Endometrial microvascular endothelial cells (primary cell): ENCODE measurements around the gene FAM76B. TPM values are rescaled to one million over a fixed set of nuclear protein-coding genes. Genes with fewer than 3 reads are reported as not detected.
"Not testable (repeated sequence)": the region's sequence is repeated elsewhere in the genome, so short reads cannot be mapped to it uniquely, and the experiment has no call there.

Experiments used
- in situ Hi-C: cut with HindIII; loops from 2 replicates; pipeline ENCODE4 v1.10.0; 2017; ENCODE audit warnings: low sequenced_read_pairs, low pct_unique_long_range_greater_than_20kb; ENCODE audit errors: inconsistent ontology term
- total RNA-seq: library from RNA; depleted of rRNA; stranded (reverse); fragments of >200 nt; gene quantifications from one replicate; pipeline ENCODE4 v1.2.3, GENCODE V29; 2015; ENCODE audit errors: inconsistent ontology term

FAM76B gene
- 7.7 TPM for total RNA-seq

GRCh38 chr11:95789506-95790122, at the start of gene FAM76B:
TSS of gene FAM76B (minus strand) at chr11:95789782. CDS start at chr11:95789478, 304 bp downstream.
- in situ Hi-C loops = no loop called here

- in situ Hi-C loops = no loop called here
Measured at GRCh38 chr11:95835768-95836488, 46.3 kb upstream of the FAM76B start.

GRCh38 chr11:95835351-95835750, 45.8 kb upstream of the FAM76B start:
- in situ Hi-C loops = no loop called here

- in situ Hi-C loops = no loop called here
Measured at GRCh38 chr11:95833378-95833777, 43.8 kb upstream of the FAM76B start.

- in situ Hi-C loops = no loop called here
Measured at GRCh38 chr11:95832763-95833162, 43.2 kb upstream of the FAM76B start.

- in situ Hi-C loops = no loop called here
Measured at GRCh38 chr11:95831198-95831883, 41.8 kb upstream of the FAM76B start.

- in situ Hi-C loops = no loop called here
Measured at GRCh38 chr11:95829580-95830259, 40.1 kb upstream of the FAM76B start.

- in situ Hi-C loops = no loop called here
Measured at GRCh38 chr11:95827696-95828095, 38.1 kb upstream of the FAM76B start.

GRCh38 chr11:95821640-95822039, 32.1 kb upstream of the FAM76B start:
- in situ Hi-C loops = no loop called here

GRCh38 chr11:95816037-95816436, 26.5 kb upstream of the FAM76B start:
- in situ Hi-C loops = no loop called here

GRCh38 chr11:95811052-95811451, 21.5 kb upstream of the FAM76B start:
- in situ Hi-C loops = not testable (repeated sequence)

- in situ Hi-C loops = not testable (repeated sequence)
Measured at GRCh38 chr11:95806464-95806863, 16.9 kb upstream of the FAM76B start.

GRCh38 chr11:95805869-95806268, 16.3 kb upstream of the FAM76B start:
- in situ Hi-C loops = no loop called here

- in situ Hi-C loops = no loop called here
Measured at GRCh38 chr11:95803973-95804372, 14.4 kb upstream of the FAM76B start.

- in situ Hi-C loops = no loop called here
Measured at GRCh38 chr11:95802806-95803205, 13.2 kb upstream of the FAM76B start.

GRCh38 chr11:95800438-95800837, 10.9 kb upstream of the FAM76B start:
- in situ Hi-C loops = no loop called here

GRCh38 chr11:95799546-95799945, 10.0 kb upstream of the FAM76B start:
- in situ Hi-C loops = no loop called here

- in situ Hi-C loops = no loop called here
Measured at GRCh38 chr11:95796501-95796900, 6.9 kb upstream of the FAM76B start.

- in situ Hi-C loops = no loop called here
Measured at GRCh38 chr11:95795627-95796295, 6.2 kb upstream of the FAM76B start.
